Panc1 (cell line): ENCODE results near the gene ITPRIP. TPM values are rescaled to one million over a fixed set of nuclear protein-coding genes. Genes with fewer than 3 reads are reported as not detected.

Experiments
- ATAC-seq: fragments of 200-7000 bp; cut with Tn5 transposase; 2 replicates; pipeline ENCODE4 v1.9.1; 2020; ENCODE audit warnings: mild to moderate bottlenecking, moderate library complexity
- BruUV-seq: library from RNA; stranded (reverse); fragments of 400-500 nt; replicated peaks from 2 replicates; lab custom pipeline; 2021; lab: Mats Ljungman, UMichigan
- CTCF ChIA-PET: fragments of 300-600 bp; sonication (Branson Sonifier 250); formaldehyde crosslinking; loops from one replicate; lab custom pipeline; 2022; ENCODE audit warnings: antibody characterized with exemption; lab: Charles Lee
- POLR2A ChIA-PET: fragments of 300-600 bp; sonication (Branson Sonifier 250); formaldehyde crosslinking; loops from one replicate; lab custom pipeline; 2022; ENCODE audit warnings: antibody characterized with exemption; lab: Charles Lee
- DNase-seq: peaks from one replicate; pipeline ENCODE4 v3.0.0-alpha.2; 2010; ENCODE audit warnings: low read depth, low spot score
- H3K27ac ChIP-seq: 2 replicates; pipeline ENCODE4 v1.5.1; 2011; ENCODE audit warnings: mild to moderate bottlenecking, low read length, inconsistent platforms
- H3K27me3 ChIP-seq: fragments of 200-500 bp; sonication (Bioruptor generic); 2 replicates; pipeline ENCODE4 v1.6.0; 2014; ENCODE audit warnings: low read length, inconsistent platforms; ENCODE audit not compliant: control insufficient read depth, insufficient read depth
- H3K36me3 ChIP-seq: fragments of 200-500 bp; sonication (Bioruptor generic); 2 replicates; pipeline ENCODE4 v1.5.1; 2014; ENCODE audit warnings: inconsistent platforms, mild to moderate bottlenecking, low read length, moderate library complexity; ENCODE audit not compliant: control insufficient read depth, insufficient read depth
- H3K4me1 ChIP-seq: 2 replicates; pipeline ENCODE4 v1.5.1; 2011; ENCODE audit warnings: inconsistent platforms, mild to moderate bottlenecking, low read length, moderate library complexity; ENCODE audit not compliant: control insufficient read depth, insufficient read depth
- H3K4me3 ChIP-seq, 2 experiments: 2 replicates each; pipeline ENCODE4 v1.5.1; 2011 to 2012; ENCODE audit warnings: low read depth in 2 of 2, low read length in 2 of 2, mild to moderate bottlenecking in 2 of 2, inconsistent platforms in 1 of 2, moderate library complexity in 1 of 2
- H3K9me3 ChIP-seq: fragments of 200-500 bp; sonication (Bioruptor generic); 2 replicates; pipeline ENCODE4 v1.5.1; 2014; ENCODE audit warnings: low read depth, mild to moderate bottlenecking, inconsistent platforms, low read length, moderate library complexity; ENCODE audit not compliant: control insufficient read depth, insufficient read depth
- POLR2AphosphoS5 ChIP-seq: IDR thresholded peaks from 2 replicates; pipeline ENCODE4 v1.6.1; 2012; ENCODE audit warnings: mild to moderate bottlenecking, low read depth, low read length, moderate library complexity
- REST ChIP-seq, 2 experiments: IDR thresholded peaks; 2 replicates each; pipeline ENCODE4 v1.6.1; 2011 to 2012; ENCODE audit warnings: low read depth in 2 of 2, control low read depth in 1 of 2, low read length in 1 of 2, mild to moderate bottlenecking in 1 of 2, moderate library complexity in 1 of 2; ENCODE audit not compliant: insufficient read depth in 1 of 2
- SIN3A ChIP-seq: IDR thresholded peaks from 2 replicates; pipeline ENCODE4 v1.6.1; 2012; ENCODE audit warnings: low read depth, mild to moderate bottlenecking, low read length, moderate library complexity, borderline replicate concordance; ENCODE audit not compliant: insufficient read depth
- TCF7L2 ChIP-seq: IDR thresholded peaks from 2 replicates; pipeline ENCODE4 v1.6.1; 2011; ENCODE audit warnings: mild to moderate bottlenecking, low read depth, low read length, inconsistent platforms
- in situ Hi-C: cut with HindIII; loops from 2 replicates; pipeline ENCODE4 v1.10.0; 2016; ENCODE audit warnings: low sequenced_read_pairs, low pct_unique_long_range_greater_than_20kb
- intact Hi-C: fragments of 100-400 bp; cut with micrococcal nuclease; formaldehyde crosslinking; loops from one replicate; pipeline ENCODE4 v1.10.0; 2022; ENCODE audit not compliant: unreplicated experiment
- total RNA-seq: library from RNA; stranded (reverse); gene quantifications from one replicate; pipeline ENCODE4 v1.2.1, GENCODE V29; 2021; ENCODE audit not compliant: unreplicated experiment
- TF ChIP-seq, protein P1 (sequence below): fragments of 450-650 bp; IDR thresholded peaks from 2 replicates; pipeline ENCODE4 v1.5.1; 2017; ENCODE audit warnings: mild to moderate bottlenecking

ITPRIP gene
- total RNA-seq, 1 experiment from 2014 or later = 55.0 TPM

- no peaks in the 10 kb centered on the region for H3K27me3 ChIP-seq
- no peak overlapping the region for H3K27ac ChIP-seq
- DNase-seq (no peak), ATAC-seq (no peak)
- H3K36me3 ChIP-seq = no peaks in the 10 kb centered on the region
- in situ Hi-C loops (no loop called here), intact Hi-C loops (no loop called here)
- no peaks in the 10 kb centered on the region for H3K9me3 ChIP-seq
- POLR2A ChIA-PET = no interaction called here
- H3K4me3 ChIP-seq = no peak overlapping the region
- CTCF ChIA-PET = interaction anchor here (1.0 kb wide), 1 partner anchor 9 kb away, joined by 4 read pairs; no protein-coding TSS in a partner anchor
- TF ChIP-seq SIN3A (no peak), POLR2AphosphoS5 (no peak), REST (IDR thresholded peaks at IDR 0.05; ENCODE audit: insufficient read depth in 1 of 2, low read depth in 2 of 2, low read length in 1 of 2) (no peak), TCF7L2 (no peak)
- TF ChIP-seq, protein P1, sequence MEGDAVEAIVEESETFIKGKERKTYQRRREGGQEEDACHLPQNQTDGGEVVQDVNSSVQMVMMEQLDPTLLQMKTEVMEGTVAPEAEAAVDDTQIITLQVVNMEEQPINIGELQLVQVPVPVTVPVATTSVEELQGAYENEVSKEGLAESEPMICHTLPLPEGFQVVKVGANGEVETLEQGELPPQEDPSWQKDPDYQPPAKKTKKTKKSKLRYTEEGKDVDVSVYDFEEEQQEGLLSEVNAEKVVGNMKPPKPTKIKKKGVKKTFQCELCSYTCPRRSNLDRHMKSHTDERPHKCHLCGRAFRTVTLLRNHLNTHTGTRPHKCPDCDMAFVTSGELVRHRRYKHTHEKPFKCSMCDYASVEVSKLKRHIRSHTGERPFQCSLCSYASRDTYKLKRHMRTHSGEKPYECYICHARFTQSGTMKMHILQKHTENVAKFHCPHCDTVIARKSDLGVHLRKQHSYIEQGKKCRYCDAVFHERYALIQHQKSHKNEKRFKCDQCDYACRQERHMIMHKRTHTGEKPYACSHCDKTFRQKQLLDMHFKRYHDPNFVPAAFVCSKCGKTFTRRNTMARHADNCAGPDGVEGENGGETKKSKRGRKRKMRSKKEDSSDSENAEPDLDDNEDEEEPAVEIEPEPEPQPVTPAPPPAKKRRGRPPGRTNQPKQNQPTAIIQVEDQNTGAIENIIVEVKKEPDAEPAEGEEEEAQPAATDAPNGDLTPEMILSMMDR = no peak
- no peaks in the 10 kb centered on the region for H3K4me1 ChIP-seq
- no TSS peak for BruUV-seq
Observed at GRCh38 chr10:104296687-104297436, 41.4 kb downstream of the ITPRIP start.

GRCh38 chr10:104293781-104294321 is 44.4 kb downstream of the ITPRIP start:
- no peak for ATAC-seq
- POLR2A ChIA-PET = no interaction called here
- BruUV-seq = no TSS peak
- no peaks in the 10 kb centered on the region for H3K9me3 ChIP-seq
- TF ChIP-seq REST (IDR thresholded peaks at IDR 0.05; ENCODE audit: insufficient read depth in 1 of 2, low read depth in 2 of 2, low read length in 1 of 2) (no peak), POLR2AphosphoS5 (no peak), TCF7L2 (no peak)
- H3K27ac ChIP-seq = no peak overlapping the region
- no peaks in the 10 kb centered on the region for H3K27me3 ChIP-seq
- CTCF ChIA-PET = interaction anchor here (0.7 to 1.1 kb wide), 3 partner anchors 12 to 59 kb away, joined by 3 to 8 read pairs (median 6); no protein-coding TSS in a partner anchor
- in situ Hi-C loops (no loop called here), intact Hi-C loops (no loop called here)
- no peak for DNase-seq
- H3K36me3 ChIP-seq = no peaks in the 10 kb centered on the region
- no peak overlapping the region for H3K4me3 ChIP-seq
- peaks cover 6% of the 10 kb centered on the region for H3K4me1 ChIP-seq
